ENCODE data around the gene MPG.
"Not testable (repeated sequence)": the region's sequence is repeated elsewhere in the genome, so short reads cannot be mapped to it uniquely, and the experiment has no call there.

The MPG gene

DNA sequence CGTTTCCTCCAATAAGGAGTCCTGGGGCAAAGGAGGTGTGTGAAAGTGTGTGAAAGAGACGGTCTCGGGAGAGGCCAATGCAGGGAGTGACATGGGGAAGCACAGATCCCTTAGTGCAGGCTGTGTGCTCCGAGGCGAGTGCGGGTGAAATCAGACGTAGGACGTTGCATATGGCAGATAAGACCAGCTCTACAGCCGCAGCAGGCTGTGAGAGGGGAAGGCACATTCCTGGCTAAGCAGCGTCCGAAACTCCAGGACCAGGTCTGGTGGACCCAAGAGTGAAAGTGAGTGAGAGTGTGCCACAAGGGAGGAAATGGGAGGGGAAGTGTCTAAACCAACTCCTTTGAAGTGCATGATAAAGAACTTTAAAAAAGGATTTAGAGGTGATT is 36.0 kb upstream of the MPG start:
- Histone ChIP-seq H3K27me3 (replicated peaks in 2 of 5; ENCODE audit: control insufficient read depth in 4 of 5, insufficient read depth in 5 of 5, low read length in 4 of 5) (no peaks in the 10 kb centered on the region), H3K36me3 (ENCODE audit: control insufficient read depth in 4 of 4, insufficient read depth in 4 of 4, low read length in 3 of 4) (peaks cover 4 to 73% (median 34%) of the 10 kb centered on the region in 4 experiments), H3K27ac (ENCODE audit: insufficient read depth in 1 of 2, low read depth in 1 of 2, low read length in 2 of 2, poor library complexity in 1 of 2, severe bottlenecking in 2 of 2) (no peak overlapping the region), H3K9me3 (ENCODE audit: control extremely low read depth in 1 of 5, control insufficient read depth in 4 of 5, insufficient read depth in 2 of 5, low read depth in 1 of 5, low read length in 4 of 5) (no peaks in the 10 kb centered on the region), H3K4me3 (ENCODE audit: control insufficient read depth in 1 of 7, extremely low read depth in 1 of 7, insufficient read depth in 4 of 7, low read depth in 2 of 7, low read length in 6 of 7) (no peak overlapping the region), H3K4me1 (ENCODE audit: control extremely low read depth in 1 of 4, control insufficient read depth in 4 of 4, insufficient read depth in 4 of 4, low read length in 3 of 4) (peaks cover 0 to 23% (median 7%) of the 10 kb centered on the region in 4 experiments)
- no peak for DNase-seq
- POLR2A ChIA-PET: no interaction called here
- WGBS (ENCODE audit: insufficient coverage): 98% methylated on average over 11 of the region's 11 CpGs
- CTCF ChIA-PET: no interaction called here

DNA sequence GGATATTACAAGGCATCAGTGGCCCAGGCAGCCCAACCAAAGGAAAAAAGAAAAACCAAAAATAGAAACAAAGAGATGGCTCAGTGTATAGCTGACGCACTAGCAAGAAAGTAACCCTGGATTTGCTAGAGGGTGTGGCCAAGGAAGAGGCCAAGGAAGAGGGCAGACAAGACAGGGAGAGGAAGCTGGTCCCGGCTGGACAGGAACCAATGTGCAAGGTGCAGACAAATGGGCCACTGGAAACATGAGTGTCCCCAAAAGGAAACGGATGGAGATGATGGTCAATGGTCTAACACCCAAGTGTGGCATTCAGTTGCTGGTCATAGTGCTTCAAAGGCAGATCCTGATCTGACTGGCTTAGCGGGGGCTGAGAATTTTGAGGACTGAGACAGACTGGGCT is 35.3 kb upstream of the MPG start:
- no peak overlapping the region for H3K4me3 ChIP-seq (ENCODE audit: control insufficient read depth in 1 of 7, extremely low read depth in 1 of 7, insufficient read depth in 4 of 7, low read depth in 2 of 7, low read length in 6 of 7)
- WGBS (ENCODE audit: insufficient coverage): 87% methylated on average over 4 of the region's 4 CpGs
- peaks cover 5 to 72% (median 36%) of the 10 kb centered on the region in 4 experiments for H3K36me3 ChIP-seq (ENCODE audit: control insufficient read depth in 4 of 4, insufficient read depth in 4 of 4, low read length in 3 of 4)
- DNase-seq: no peak
- no peak overlapping the region for H3K27ac ChIP-seq (ENCODE audit: insufficient read depth in 1 of 2, low read depth in 1 of 2, low read length in 2 of 2, poor library complexity in 1 of 2, severe bottlenecking in 2 of 2)
- CTCF ChIA-PET: no interaction called here
- POLR2A ChIA-PET: no interaction called here
- peaks cover 0 to 23% (median 7%) of the 10 kb centered on the region in 4 experiments for H3K4me1 ChIP-seq (ENCODE audit: control extremely low read depth in 1 of 4, control insufficient read depth in 4 of 4, insufficient read depth in 4 of 4, low read length in 3 of 4)
- H3K9me3 ChIP-seq (ENCODE audit: control extremely low read depth in 1 of 5, control insufficient read depth in 4 of 5, insufficient read depth in 2 of 5, low read depth in 1 of 5, low read length in 4 of 5): no peaks in the 10 kb centered on the region
- H3K27me3 ChIP-seq (replicated peaks in 2 of 5; ENCODE audit: control insufficient read depth in 4 of 5, insufficient read depth in 5 of 5, low read length in 4 of 5): no peaks in the 10 kb centered on the region

DNA sequence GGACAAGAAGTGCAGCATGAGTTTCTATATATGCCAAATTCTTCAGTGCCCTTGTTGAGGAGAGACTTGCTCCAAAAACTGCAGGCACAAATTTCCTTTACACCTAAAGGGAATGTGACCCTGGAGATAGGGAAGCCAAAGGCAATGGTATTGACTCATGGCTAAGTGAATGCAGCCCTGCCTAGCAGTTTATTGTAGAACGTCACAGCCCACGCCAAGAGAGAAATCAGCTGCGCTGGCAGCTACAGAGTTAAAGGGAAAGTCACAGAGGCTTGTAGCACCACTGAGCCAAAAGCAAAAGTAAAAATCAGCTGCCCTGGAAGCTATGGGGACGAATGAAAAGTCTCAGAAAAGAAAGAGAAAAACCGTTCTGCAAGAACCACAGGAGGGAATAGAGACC is 34.7 kb upstream of the MPG start:
- POLR2A ChIA-PET: no interaction called here
- Histone ChIP-seq H3K27ac (ENCODE audit: insufficient read depth in 1 of 2, low read depth in 1 of 2, low read length in 2 of 2, poor library complexity in 1 of 2, severe bottlenecking in 2 of 2) (no peak overlapping the region), H3K36me3 (ENCODE audit: control insufficient read depth in 4 of 4, insufficient read depth in 4 of 4, low read length in 3 of 4) (peaks cover 5 to 71% (median 37%) of the 10 kb centered on the region in 4 experiments), H3K27me3 (replicated peaks in 2 of 5; ENCODE audit: control insufficient read depth in 4 of 5, insufficient read depth in 5 of 5, low read length in 4 of 5) (no peaks in the 10 kb centered on the region), H3K9me3 (ENCODE audit: control extremely low read depth in 1 of 5, control insufficient read depth in 4 of 5, insufficient read depth in 2 of 5, low read depth in 1 of 5, low read length in 4 of 5) (no peaks in the 10 kb centered on the region), H3K4me3 (ENCODE audit: control insufficient read depth in 1 of 7, extremely low read depth in 1 of 7, insufficient read depth in 4 of 7, low read depth in 2 of 7, low read length in 6 of 7) (no peak overlapping the region), H3K4me1 (ENCODE audit: control extremely low read depth in 1 of 4, control insufficient read depth in 4 of 4, insufficient read depth in 4 of 4, low read length in 3 of 4) (peaks cover 0 to 21% (median 7%) of the 10 kb centered on the region in 4 experiments)
- WGBS (ENCODE audit: insufficient coverage): 100% methylated on average over 3 of the region's 5 CpGs
- CTCF ChIA-PET: interaction anchor here (1.1 kb wide), 1 partner anchor 25 kb away, joined by 4 read pairs; no protein-coding TSS in a partner anchor
- DNase-seq: no peak

DNA sequence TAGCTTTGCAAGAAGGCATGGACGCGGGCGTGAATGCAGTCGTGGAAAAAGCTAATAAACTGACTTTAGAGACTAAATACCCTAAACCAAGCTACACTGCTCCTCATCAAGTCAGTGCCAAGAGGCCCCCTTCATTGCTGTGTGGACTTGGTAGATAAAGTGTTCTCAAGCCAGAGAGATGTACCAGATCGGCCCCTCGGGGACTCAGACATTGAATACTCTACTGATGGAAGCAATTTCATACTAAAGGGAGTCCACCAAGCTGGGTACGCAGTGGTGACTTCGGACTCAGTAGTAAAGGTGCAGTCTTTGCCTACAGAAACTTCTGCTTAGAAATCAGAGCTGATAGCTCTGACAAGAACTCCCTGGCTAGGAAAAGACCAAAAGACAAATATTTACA is 33.4 kb upstream of the MPG start:
- CTCF ChIA-PET: interaction anchor here (0.9 to 2.3 kb wide), 2 partner anchors 73 to 165 kb away, joined by 3 to 6 read pairs; no protein-coding TSS in a partner anchor
- Histone ChIP-seq H3K4me3 (ENCODE audit: control insufficient read depth in 1 of 7, extremely low read depth in 1 of 7, insufficient read depth in 4 of 7, low read depth in 2 of 7, low read length in 6 of 7) (no peak overlapping the region), H3K9me3 (ENCODE audit: control extremely low read depth in 1 of 5, control insufficient read depth in 4 of 5, insufficient read depth in 2 of 5, low read depth in 1 of 5, low read length in 4 of 5) (no peaks in the 10 kb centered on the region), H3K36me3 (ENCODE audit: control insufficient read depth in 4 of 4, insufficient read depth in 4 of 4, low read length in 3 of 4) (peaks cover 5 to 61% (median 37%) of the 10 kb centered on the region in 4 experiments), H3K4me1 (ENCODE audit: control extremely low read depth in 1 of 4, control insufficient read depth in 4 of 4, insufficient read depth in 4 of 4, low read length in 3 of 4) (peaks cover 0 to 8% (median 0%) of the 10 kb centered on the region in 4 experiments), H3K27ac (ENCODE audit: insufficient read depth in 1 of 2, low read depth in 1 of 2, low read length in 2 of 2, poor library complexity in 1 of 2, severe bottlenecking in 2 of 2) (no peak overlapping the region), H3K27me3 (replicated peaks in 2 of 5; ENCODE audit: control insufficient read depth in 4 of 5, insufficient read depth in 5 of 5, low read length in 4 of 5) (no peaks in the 10 kb centered on the region)
- WGBS (ENCODE audit: insufficient coverage): 97% methylated on average over 4 of the region's 8 CpGs
- no peak for DNase-seq
- POLR2A ChIA-PET: no interaction called here

DNA sequence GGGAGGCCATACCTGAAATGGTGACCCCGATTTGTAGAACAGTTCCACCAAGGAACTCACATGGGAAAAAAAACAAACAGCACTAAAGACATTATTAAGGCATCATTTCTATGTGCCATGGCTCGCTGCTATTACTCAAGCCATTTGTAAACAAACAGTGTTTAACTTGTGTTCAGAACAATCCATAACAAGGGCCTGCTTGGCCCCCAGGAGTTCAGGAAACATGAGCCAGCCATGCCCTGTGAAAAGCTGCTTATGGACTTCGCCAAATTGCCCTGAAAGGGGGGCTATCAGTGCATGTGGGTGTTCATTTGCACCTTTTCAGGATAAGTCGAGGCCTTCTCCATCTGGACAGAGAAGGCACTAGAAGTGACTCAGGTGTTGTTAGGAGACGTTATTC is 32.6 kb upstream of the MPG start:
- no peaks in the 10 kb centered on the region for H3K9me3 ChIP-seq (ENCODE audit: control extremely low read depth in 1 of 5, control insufficient read depth in 4 of 5, insufficient read depth in 2 of 5, low read depth in 1 of 5, low read length in 4 of 5)
- peaks cover 0 to 3% (median 0%) of the 10 kb centered on the region in 4 experiments for H3K4me1 ChIP-seq (ENCODE audit: control extremely low read depth in 1 of 4, control insufficient read depth in 4 of 4, insufficient read depth in 4 of 4, low read length in 3 of 4)
- peaks cover 8 to 61% (median 41%) of the 10 kb centered on the region in 4 experiments for H3K36me3 ChIP-seq (ENCODE audit: control insufficient read depth in 4 of 4, insufficient read depth in 4 of 4, low read length in 3 of 4)
- no peaks in the 10 kb centered on the region for H3K27me3 ChIP-seq (replicated peaks in 2 of 5; ENCODE audit: control insufficient read depth in 4 of 5, insufficient read depth in 5 of 5, low read length in 4 of 5)
- no peak for DNase-seq
- no peak overlapping the region for H3K27ac ChIP-seq (ENCODE audit: insufficient read depth in 1 of 2, low read depth in 1 of 2, low read length in 2 of 2, poor library complexity in 1 of 2, severe bottlenecking in 2 of 2)
- POLR2A ChIA-PET: no interaction called here
- H3K4me3 ChIP-seq (ENCODE audit: control insufficient read depth in 1 of 7, extremely low read depth in 1 of 7, insufficient read depth in 4 of 7, low read depth in 2 of 7, low read length in 6 of 7): no peak overlapping the region
- CTCF ChIA-PET: interaction anchor here (0.9 to 2.3 kb wide), 5 partner anchors 8 to 164 kb away, joined by 3 to 6 read pairs (median 4); no protein-coding TSS in a partner anchor
- WGBS (ENCODE audit: insufficient coverage): 93% methylated on average over 5 of the region's 5 CpGs

DNA sequence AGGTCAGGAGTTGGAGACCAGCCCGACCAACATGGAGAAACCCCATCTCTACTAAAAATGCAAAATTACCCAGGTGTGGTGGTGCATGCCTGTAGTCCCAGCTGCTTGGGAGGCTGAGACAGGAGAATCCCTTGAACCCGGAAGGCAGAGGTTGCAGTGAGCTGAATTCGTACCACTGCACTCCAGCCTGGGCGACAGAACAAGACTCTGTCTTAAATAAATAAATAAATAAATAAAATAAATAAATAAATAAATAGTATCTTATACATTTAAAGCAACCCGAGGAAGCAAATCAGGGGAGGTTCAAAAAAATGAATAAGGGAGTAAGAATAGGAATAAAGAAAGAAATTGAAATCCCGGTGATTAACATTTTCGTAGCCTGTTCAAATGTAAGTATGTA is 31.5 kb upstream of the MPG start:
- H3K4me1 ChIP-seq (ENCODE audit: control extremely low read depth in 1 of 4, control insufficient read depth in 4 of 4, insufficient read depth in 4 of 4, low read length in 3 of 4); H3K27ac ChIP-seq (ENCODE audit: insufficient read depth in 1 of 2, low read depth in 1 of 2, low read length in 2 of 2, poor library complexity in 1 of 2, severe bottlenecking in 2 of 2); H3K4me3 ChIP-seq (ENCODE audit: control insufficient read depth in 1 of 7, extremely low read depth in 1 of 7, insufficient read depth in 4 of 7, low read depth in 2 of 7, low read length in 6 of 7); DNase-seq; POLR2A ChIA-PET; H3K27me3 ChIP-seq (replicated peaks in 2 of 5; ENCODE audit: control insufficient read depth in 4 of 5, insufficient read depth in 5 of 5, low read length in 4 of 5); H3K9me3 ChIP-seq (ENCODE audit: control extremely low read depth in 1 of 5, control insufficient read depth in 4 of 5, insufficient read depth in 2 of 5, low read depth in 1 of 5, low read length in 4 of 5): not testable (repeated sequence)
- H3K36me3 ChIP-seq (ENCODE audit: control insufficient read depth in 4 of 4, insufficient read depth in 4 of 4, low read length in 3 of 4): peaks cover 11 to 62% (median 44%) of the 10 kb centered on the region in 4 experiments
- WGBS (ENCODE audit: insufficient coverage): 100% methylated on average over 1 of the region's 7 CpGs
- CTCF ChIA-PET: interaction anchor here (0.8 to 2.3 kb wide), 6 partner anchors 9 to 71 kb away, joined by 3 to 6 read pairs (median 4); no protein-coding TSS in a partner anchor

DNA sequence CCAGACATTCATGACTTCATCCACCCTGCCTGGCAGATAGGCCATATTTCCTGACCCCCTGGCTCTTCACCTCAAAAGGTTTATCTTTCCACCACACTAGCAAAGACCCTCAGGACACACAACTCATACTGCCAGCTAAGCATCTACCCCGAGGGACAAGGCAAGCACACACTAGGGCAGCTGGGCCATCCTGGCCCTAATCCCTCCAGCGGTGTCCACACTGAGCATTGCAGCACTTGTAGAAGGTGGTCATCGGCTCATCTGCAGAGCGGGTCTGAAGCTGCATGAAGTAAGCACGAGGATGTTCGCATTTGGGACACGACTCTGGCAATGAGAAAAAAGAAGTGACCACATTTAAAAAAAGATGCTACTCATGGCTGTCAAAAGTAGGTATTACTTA is 30.8 kb upstream of the MPG start:
- Histone ChIP-seq H3K27me3 (replicated peaks in 2 of 5; ENCODE audit: control insufficient read depth in 4 of 5, insufficient read depth in 5 of 5, low read length in 4 of 5) (no peaks in the 10 kb centered on the region), H3K4me3 (ENCODE audit: control insufficient read depth in 1 of 7, extremely low read depth in 1 of 7, insufficient read depth in 4 of 7, low read depth in 2 of 7, low read length in 6 of 7) (no peak overlapping the region), H3K9me3 (ENCODE audit: control extremely low read depth in 1 of 5, control insufficient read depth in 4 of 5, insufficient read depth in 2 of 5, low read depth in 1 of 5, low read length in 4 of 5) (no peaks in the 10 kb centered on the region), H3K27ac (ENCODE audit: insufficient read depth in 1 of 2, low read depth in 1 of 2, low read length in 2 of 2, poor library complexity in 1 of 2, severe bottlenecking in 2 of 2) (no peak overlapping the region), H3K4me1 (ENCODE audit: control extremely low read depth in 1 of 4, control insufficient read depth in 4 of 4, insufficient read depth in 4 of 4, low read length in 3 of 4) (peaks cover 2 to 14% (median 3%) of the 10 kb centered on the region in 4 experiments), H3K36me3 (ENCODE audit: control insufficient read depth in 4 of 4, insufficient read depth in 4 of 4, low read length in 3 of 4) (peaks cover 11 to 55% (median 41%) of the 10 kb centered on the region in 4 experiments)
- CTCF ChIA-PET: interaction anchor here (1.1 to 1.3 kb wide), 3 partner anchors 11 to 70 kb away, joined by 3 read pairs; no protein-coding TSS in a partner anchor
- no peak for DNase-seq
- POLR2A ChIA-PET: no interaction called here
- WGBS (ENCODE audit: insufficient coverage): 100% methylated on average over 3 of the region's 7 CpGs
